Measurements from ENCODE around the gene TBC1D16. TPM values are rescaled to one million over a fixed set of nuclear protein-coding genes. Genes with fewer than 3 reads are reported as not detected.

The TBC1D16 gene
- total and polyA plus RNA-seq, 10 of the 15 experiments (the other 5 are each of a cell fraction or from before 2014, with no cell fraction given), result 0.01 to 0.13 (median 0.06) TPM; not detected in 3

- ChIA-PET RAD21 (ENCODE audit: unreplicated experiment) (no interaction called here), SMC1A (ENCODE audit: uncharacterized antibody, unreplicated experiment) (interaction anchor here (1.2 kb wide), 1 partner anchor 15 kb away, joined by 5 read pairs; no protein-coding TSS in a partner anchor), CTCF (interaction anchor here (0.9 to 1.0 kb wide), 2 partner anchors 13 to 99 kb away, joined by 3 read pairs; no protein-coding TSS in a partner anchor), POLR2A (no interaction called here)
- 51% methylated on average over 16 of the region's 16 CpGs for WGBS (ENCODE audit: insufficient coverage, insufficient replicate concordance, low lambda C conversion rate, missing lambda C conversion rate)
- no peaks in the 10 kb centered on the region for H3K36me3 ChIP-seq (ENCODE audit: control insufficient read depth in 2 of 2, insufficient read depth in 2 of 2, low read length in 1 of 2)
- H3K4me1 ChIP-seq (ENCODE audit: control insufficient read depth, insufficient read depth, low read length), result peaks cover 7% of the 10 kb centered on the region
- DNase-seq (ENCODE audit: low read depth, low spot score), result no peak
- no peak overlapping the region for H3K4me2 ChIP-seq (ENCODE audit: control insufficient read depth, insufficient read depth)
- H3K4me3 ChIP-seq, result no peak overlapping the region
- no peak for ATAC-seq
- BruUV-seq (replicated peaks), result no TSS peak
- no peaks in the 10 kb centered on the region for H4K20me1 ChIP-seq (ENCODE audit: control insufficient read depth, insufficient read depth)
- TF ChIP-seq SUZ12 (IDR thresholded peaks at IDR 0.05; ENCODE audit: unreplicated experiment) (no peak), RBBP5 (conservative IDR thresholded peaks at IDR 0.05) (no peak), KLF5 (IDR thresholded peaks at IDR 0.05; ENCODE audit: partially characterized antibody) (no peak), PAX8 (IDR thresholded peaks at IDR 0.05) (no peak), ZBTB40 (IDR thresholded peaks at IDR 0.05; ENCODE audit: borderline replicate concordance) (no peak), TCF7 (IDR thresholded peaks at IDR 0.05; ENCODE audit: borderline replicate concordance) (no peak), NR2C2 (IDR thresholded peaks at IDR 0.05; ENCODE audit: borderline replicate concordance, control insufficient read depth, insufficient read length, low read depth) (no peak), POLR2AphosphoS5 (IDR thresholded peaks at IDR 0.05; ENCODE audit: low read length) (no peak), RAD51 (IDR thresholded peaks at IDR 0.05) (no peak), E2F8 (IDR thresholded peaks at IDR 0.05; ENCODE audit: low read depth, partially characterized antibody) (no peak), KAT2A (conservative IDR thresholded peaks at IDR 0.05; ENCODE audit: control insufficient read depth, low read depth, low read length) (no peak), YY1 (IDR thresholded peaks at IDR 0.05; ENCODE audit: low read depth, low read length) (no peak), NBN (IDR thresholded peaks at IDR 0.05) (no peak), ZZZ3 (IDR thresholded peaks at IDR 0.05; ENCODE audit: control insufficient read depth, insufficient read length, low read depth) (no peak), SMC3 (IDR thresholded peaks at IDR 0.05; ENCODE audit: borderline replicate concordance, low read length) (no peak), CHD1 (IDR thresholded peaks at IDR 0.05; ENCODE audit: low read depth, low read length) (no peak), HSF1 (IDR thresholded peaks at IDR 0.05; ENCODE audit: low read depth, low read length) (no peak), ATF7 (IDR thresholded peaks at IDR 0.05; ENCODE audit: low read depth) (no peak)
- no peak overlapping the region for H3K9ac ChIP-seq (ENCODE audit: control insufficient read depth, insufficient read depth, low read length)
- no peaks in the 10 kb centered on the region; the same call in 2 of the 3 replicates for H3K9me3 ChIP-seq (replicated peaks; ENCODE audit: control insufficient read depth, insufficient read depth, low read length)
- 0 out of 4 replicates have a peak, but pooled peaks cover 0 to 1% of the 10 kb centered on the region in 2 experiments for H3K27me3 ChIP-seq (replicated peaks in 1 of 2; ENCODE audit: control insufficient read depth in 2 of 2, insufficient read depth in 2 of 2, low read length in 1 of 2)
- H3K79me2 ChIP-seq (ENCODE audit: control insufficient read depth, insufficient read depth, low read length), result no peaks in the 10 kb centered on the region
- no peak overlapping the region for H2AFZ ChIP-seq (ENCODE audit: control insufficient read depth, low read depth, low read length)
- intact Hi-C loops (cut with micrococcal nuclease; ENCODE audit: unreplicated experiment), result no loop called here
- H3K27ac ChIP-seq (ENCODE audit: control insufficient read depth, insufficient read depth), result no peak overlapping the region
- in situ Hi-C loops (cut with MboI), result no loop called here
- FAIRE-seq, result no peak
These were observed 99.6 kb downstream of the TBC1D16 start for GRCh38 chr17:79936050-79936449.

Measured in GM12878 (cell line).